Tibial nerve (tissue), 4 donors: ENCODE measurements around the gene GPR152. TPM values are rescaled to one million over a fixed set of nuclear protein-coding genes. Genes with fewer than 3 reads are reported as not detected.

ENCODE experiments used
- DNase-seq, 2 donors: peaks; one replicate each; pipeline ENCODE4 v3.0.0-alpha.2; 2019; ENCODE audit warnings: low spot score in 2 of 2
- H3K27ac ChIP-seq, 4 donors: fragments of 200-600 bp; sonication (generic) in 3 of 4; one replicate each; pipeline ENCODE4 v1.5.1; 2017 to 2019; ENCODE audit warnings: mild to moderate bottlenecking in 1 of 4
- H3K27me3 ChIP-seq, 2 donors: fragments of 200-600 bp; sonication (generic) in 1 of 2; one replicate each; pipeline versions ENCODE4 v1.5.1 to v1.6.0; 2017 to 2019
- H3K36me3 ChIP-seq, 3 donors: fragments of 200-600 bp; sonication (generic); one replicate each; pipeline ENCODE4 v1.5.1; 2018 to 2019
- H3K4me1 ChIP-seq, 4 donors: fragments of 200-600 bp; sonication (generic) in 3 of 4; one replicate each; pipeline ENCODE4 v1.5.1; 2017 to 2019
- H3K4me3 ChIP-seq, 4 donors: fragments of 200-600 bp; sonication (generic) in 3 of 4; one replicate each; pipeline ENCODE4 v1.5.1; 2017 to 2019; ENCODE audit warnings: mild to moderate bottlenecking in 1 of 4, moderate library complexity in 1 of 4
- H3K9me3 ChIP-seq, 4 donors: fragments of 200-600 bp; sonication (generic) in 3 of 4; one replicate each; pipeline ENCODE4 v1.5.1; 2017 to 2019
- EP300 ChIP-seq, 2 donors: sonication (generic); formaldehyde crosslinking; IDR thresholded peaks; one replicate each; pipeline ENCODE4 v1.6.1; 2017; ENCODE audit warnings: antibody characterized with exemption in 2 of 2, mild to moderate bottlenecking in 1 of 2
- POLR2A ChIP-seq, 2 donors: fragments of 450-650 bp; IDR thresholded peaks; one replicate each; pipeline ENCODE4 v1.6.1; 2017; ENCODE audit warnings: antibody characterized with exemption in 2 of 2, mild to moderate bottlenecking in 2 of 2, moderate library complexity in 2 of 2
- WGBS, 2 donors: methylation state at CpG; one replicate each; pipeline ENCODE4 v1.1.5; 2018; 5-methylcytosine and 5-hydroxymethylcytosine counted together
- total RNA-seq, 4 donors: library from RNA; depleted of rRNA; stranded (reverse); fragments of >200 nt; gene quantifications; one replicate each; pipeline ENCODE4 v1.1.0, GENCODE V29; 2016
- TF ChIP-seq, protein P1 (sequence below), 5 experiments: fragments of 200-600 bp in 3 of 5; fragments of 450-650 bp in 2 of 5; sonication (generic) in 3 of 5; IDR thresholded peaks; one replicate each; pipeline ENCODE4 v1.5.1; 2016 to 2019; ENCODE audit warnings: antibody characterized with exemption in 5 of 5, mild to moderate bottlenecking in 3 of 5, moderate library complexity in 2 of 5

Gene GPR152
- total RNA-seq, 4 donors from 2014 or later = not detected

- no peaks in the 10 kb centered on the region for H3K9me3 ChIP-seq
- DNase-seq = no peak
- H3K4me1 ChIP-seq = peaks cover 0 to 62% (median 32%) of the 10 kb centered on the region in 4 donors
- WGBS, 2 donors = 81 to 87% methylated on average over 28 of the region's 28 CpGs
- TF ChIP-seq EP300 (IDR thresholded peaks at IDR 0.05) (no peak), POLR2A (IDR thresholded peaks at IDR 0.05) (no peak)
- TF ChIP-seq, protein P1, sequence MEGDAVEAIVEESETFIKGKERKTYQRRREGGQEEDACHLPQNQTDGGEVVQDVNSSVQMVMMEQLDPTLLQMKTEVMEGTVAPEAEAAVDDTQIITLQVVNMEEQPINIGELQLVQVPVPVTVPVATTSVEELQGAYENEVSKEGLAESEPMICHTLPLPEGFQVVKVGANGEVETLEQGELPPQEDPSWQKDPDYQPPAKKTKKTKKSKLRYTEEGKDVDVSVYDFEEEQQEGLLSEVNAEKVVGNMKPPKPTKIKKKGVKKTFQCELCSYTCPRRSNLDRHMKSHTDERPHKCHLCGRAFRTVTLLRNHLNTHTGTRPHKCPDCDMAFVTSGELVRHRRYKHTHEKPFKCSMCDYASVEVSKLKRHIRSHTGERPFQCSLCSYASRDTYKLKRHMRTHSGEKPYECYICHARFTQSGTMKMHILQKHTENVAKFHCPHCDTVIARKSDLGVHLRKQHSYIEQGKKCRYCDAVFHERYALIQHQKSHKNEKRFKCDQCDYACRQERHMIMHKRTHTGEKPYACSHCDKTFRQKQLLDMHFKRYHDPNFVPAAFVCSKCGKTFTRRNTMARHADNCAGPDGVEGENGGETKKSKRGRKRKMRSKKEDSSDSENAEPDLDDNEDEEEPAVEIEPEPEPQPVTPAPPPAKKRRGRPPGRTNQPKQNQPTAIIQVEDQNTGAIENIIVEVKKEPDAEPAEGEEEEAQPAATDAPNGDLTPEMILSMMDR (IDR thresholded peaks at IDR 0.05) = no peak
- H3K27ac ChIP-seq = peak overlapping the region in 1 of 4 donors; percentile 95
- H3K36me3 ChIP-seq = peaks cover 0 to 53% (median 0%) of the 10 kb centered on the region in 3 donors
- no peaks in the 10 kb centered on the region for H3K27me3 ChIP-seq
- no peak overlapping the region for H3K4me3 ChIP-seq
Measured at GRCh38 chr11:67441731-67442351, 10.7 kb downstream of the GPR152 start.

GRCh38 chr11:67441098-67441563, 11.4 kb downstream of the GPR152 start:
- Histone ChIP-seq H3K4me3 (no peak overlapping the region), H3K27ac (peak overlapping the region in 1 of 4 donors; percentile 74), H3K36me3 (peaks cover 0 to 59% (median 0%) of the 10 kb centered on the region in 3 donors), H3K4me1 (peaks cover 0 to 69% (median 31%) of the 10 kb centered on the region in 4 donors), H3K9me3 (no peaks in the 10 kb centered on the region), H3K27me3 (no peaks in the 10 kb centered on the region)
- whole genome bisulfite sequencing, 2 donors = 85 to 86% methylated on average over 6 to 12 of the region's 21 CpGs
- DNase-seq = no peak
- TF ChIP-seq EP300 (IDR thresholded peaks at IDR 0.05) (no peak), POLR2A (IDR thresholded peaks at IDR 0.05) (no peak)
- TF ChIP-seq, protein P1 (IDR thresholded peaks at IDR 0.05) = no peak

GRCh38 chr11:67440229-67441097, 12.1 kb downstream of the GPR152 start:
- WGBS, 2 donors = 65 to 76% methylated on average over 17 of the region's 17 CpGs
- DNase-seq = no peak
- Histone ChIP-seq H3K27ac (peak overlapping the region in 3 of 4 donors; percentile 65 to 83 (median 74)), H3K4me1 (peaks cover 0 to 72% (median 28%) of the 10 kb centered on the region in 4 donors), H3K27me3 (no peaks in the 10 kb centered on the region), H3K9me3 (no peaks in the 10 kb centered on the region), H3K36me3 (peaks cover 0 to 66% (median 0%) of the 10 kb centered on the region in 3 donors), H3K4me3 (no peak overlapping the region)
- TF ChIP-seq POLR2A (IDR thresholded peaks at IDR 0.05) (no peak), EP300 (IDR thresholded peaks at IDR 0.05) (no peak)
- TF ChIP-seq, protein P1 (IDR thresholded peaks at IDR 0.05) = no peak

DNA sequence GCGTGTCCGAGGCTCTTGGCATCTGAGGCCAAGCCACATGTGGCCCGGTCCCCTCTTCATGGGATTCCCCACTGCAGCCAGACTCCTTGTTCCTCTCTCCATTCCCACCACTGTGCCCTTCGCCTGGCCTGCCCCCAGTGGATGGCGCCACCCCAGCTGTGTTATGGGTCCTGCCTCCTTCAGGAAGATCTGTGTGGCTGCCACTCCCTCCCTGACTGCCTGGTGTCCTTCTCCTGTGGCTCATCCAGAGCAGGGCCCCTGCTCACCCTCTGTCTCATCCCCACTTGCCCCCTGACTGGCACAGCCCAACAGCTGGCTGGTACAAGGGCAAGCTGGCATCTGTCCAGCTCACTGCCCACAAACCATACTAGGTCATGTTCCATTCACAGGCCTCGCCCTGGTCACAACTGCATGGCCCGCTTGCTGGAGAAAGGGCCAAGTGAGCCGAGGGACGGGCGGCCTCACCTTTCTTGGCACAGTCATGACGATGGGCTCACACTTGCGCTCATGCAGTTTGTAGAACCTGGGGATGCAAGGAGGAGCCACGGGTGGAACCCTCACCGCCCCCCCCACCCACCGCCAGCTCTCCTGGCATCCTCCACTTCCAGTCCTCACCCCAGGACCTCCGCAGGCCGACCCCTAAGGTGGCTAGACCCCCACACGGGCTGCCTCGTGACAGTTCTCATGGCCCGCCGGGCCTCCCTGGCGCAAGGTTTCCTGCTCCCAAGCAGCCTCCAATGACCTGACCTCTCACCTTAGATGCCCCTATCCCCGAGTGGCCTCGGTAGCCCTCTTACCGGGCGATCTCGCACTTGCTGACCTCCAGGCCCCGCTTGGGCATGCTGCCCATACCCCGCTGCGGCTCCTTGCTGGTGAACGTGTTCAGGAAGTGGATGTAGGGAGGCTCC, 13.0 kb downstream of the GPR152 start:
- Histone ChIP-seq H3K9me3 (no peaks in the 10 kb centered on the region), H3K27me3 (no peaks in the 10 kb centered on the region), H3K4me1 (peaks cover 0 to 64% (median 26%) of the 10 kb centered on the region in 4 donors), H3K27ac (peak overlapping the region in 3 of 4 donors; percentile 65 to 83 (median 74)), H3K4me3 (no peak overlapping the region), H3K36me3 (peaks cover 0 to 75% (median 0%) of the 10 kb centered on the region in 3 donors)
- peak in 1 of 2 donors; percentile 36 for DNase-seq
- TF ChIP-seq, protein P1 (IDR thresholded peaks at IDR 0.05) = peak in 1 of 5 experiments; percentile 13
- TF ChIP-seq EP300 (IDR thresholded peaks at IDR 0.05) = peak in 1 of 2 donors; percentile 15
- no peak for TF ChIP-seq POLR2A (IDR thresholded peaks at IDR 0.05)
- WGBS, 2 donors = 53 to 54% methylated on average over 30 to 31 of the region's 31 CpGs
